ENCODE results near the gene GCHFR.

GCHFR gene

DNA sequence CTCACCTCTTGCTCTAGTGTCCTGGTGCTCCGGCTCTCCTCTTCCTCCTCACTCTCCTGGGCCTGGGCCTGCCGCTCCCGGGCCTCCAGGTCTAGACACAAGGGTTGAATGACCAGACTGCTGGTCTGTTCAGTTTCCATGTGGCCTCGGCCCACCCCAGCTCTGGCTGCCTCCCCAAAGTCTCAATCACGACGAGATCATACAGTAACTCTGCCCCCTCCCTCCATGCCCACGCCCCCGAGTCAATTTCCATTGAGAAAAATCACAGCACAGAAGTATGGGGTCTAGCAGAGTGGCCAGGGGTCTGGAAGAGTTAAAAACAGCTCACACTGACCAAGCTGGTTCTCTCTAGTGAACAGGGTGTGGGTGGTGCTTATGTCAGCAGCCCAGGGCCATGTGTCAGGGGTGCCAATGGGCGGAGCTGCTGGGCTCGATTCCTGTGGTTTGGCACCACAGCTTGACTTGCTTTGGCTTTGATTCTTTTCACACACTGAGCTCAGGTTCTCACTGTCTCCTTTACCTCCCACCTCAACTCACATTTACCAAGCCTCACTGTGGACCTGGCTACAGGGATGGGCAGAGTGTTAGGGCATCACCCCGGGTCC lies 12.8 kb downstream of the GCHFR start:
- DNase-seq, result peak; percentile 47 to 60

DNA sequence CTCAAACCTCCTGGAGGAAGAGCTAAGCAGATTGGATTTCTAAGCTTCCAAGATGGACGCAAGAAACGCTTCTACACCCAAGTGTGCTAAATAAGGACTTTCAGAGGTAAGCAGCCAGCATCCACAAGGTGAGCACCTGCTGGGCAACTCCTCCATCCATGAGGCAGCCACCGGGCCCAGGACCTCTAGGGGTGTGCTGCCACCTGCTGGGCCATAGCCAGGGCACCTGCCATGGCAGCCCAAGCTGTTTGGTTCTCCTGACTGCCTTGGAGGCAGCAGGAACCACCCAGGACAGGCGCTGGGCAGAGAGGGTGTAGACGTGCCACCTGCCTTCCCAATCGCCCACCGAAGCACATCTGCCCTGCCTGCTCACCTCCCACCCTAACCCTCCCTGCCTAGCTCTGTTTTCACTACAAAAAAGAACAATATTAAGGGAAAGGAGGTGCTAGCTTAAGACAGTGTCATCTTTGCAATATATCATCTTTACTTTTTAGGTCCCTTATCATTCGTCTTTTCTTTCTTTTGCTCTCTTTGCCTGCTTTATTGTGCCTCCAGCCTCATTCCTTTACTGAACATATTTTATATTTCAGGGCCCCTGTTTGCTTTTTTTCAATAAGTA lies 18.9 kb downstream of the GCHFR start:
- peak; percentile 47 to 68 for DNase-seq

DNA sequence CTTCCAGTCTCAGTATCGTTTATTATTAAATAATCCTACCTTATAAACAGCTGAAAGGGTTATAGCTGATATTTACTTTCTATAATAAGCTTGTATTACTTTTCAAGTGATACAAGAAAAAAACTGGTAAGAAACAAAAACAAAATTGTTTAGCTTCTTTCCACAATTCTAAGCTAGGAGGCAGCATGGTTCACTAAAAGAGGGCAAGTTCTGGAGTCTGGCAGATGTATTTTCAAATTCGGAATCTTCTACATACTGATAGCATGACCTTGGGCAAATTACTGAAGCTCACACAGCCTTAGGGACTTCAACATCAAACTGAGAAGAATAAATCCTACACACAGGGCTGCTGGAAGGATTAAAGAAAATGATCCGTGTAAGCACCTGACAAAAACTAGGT lies 21.3 kb downstream of the GCHFR start:
- DNase-seq, result no peak

DNA sequence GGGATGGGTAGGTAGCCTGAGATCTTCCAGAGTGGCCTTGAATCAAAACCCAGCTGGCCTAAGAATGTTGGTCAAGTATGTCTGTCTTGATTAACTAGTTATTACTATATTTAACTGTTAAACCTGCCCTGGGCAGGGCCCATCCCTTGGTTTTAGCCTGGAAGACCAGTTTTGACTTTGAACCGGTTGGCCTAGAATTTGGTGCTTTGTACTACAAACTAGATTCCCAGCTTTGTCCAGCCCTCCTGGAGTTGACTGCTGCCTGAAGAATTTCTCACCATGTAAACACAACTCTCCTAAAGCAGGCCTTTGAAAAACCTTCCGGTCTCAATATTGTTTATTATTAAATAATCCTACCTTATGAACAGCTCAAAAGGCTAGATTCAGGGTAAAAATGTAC lies 21.9 kb downstream of the GCHFR start:
- no peak for DNase-seq

DNA sequence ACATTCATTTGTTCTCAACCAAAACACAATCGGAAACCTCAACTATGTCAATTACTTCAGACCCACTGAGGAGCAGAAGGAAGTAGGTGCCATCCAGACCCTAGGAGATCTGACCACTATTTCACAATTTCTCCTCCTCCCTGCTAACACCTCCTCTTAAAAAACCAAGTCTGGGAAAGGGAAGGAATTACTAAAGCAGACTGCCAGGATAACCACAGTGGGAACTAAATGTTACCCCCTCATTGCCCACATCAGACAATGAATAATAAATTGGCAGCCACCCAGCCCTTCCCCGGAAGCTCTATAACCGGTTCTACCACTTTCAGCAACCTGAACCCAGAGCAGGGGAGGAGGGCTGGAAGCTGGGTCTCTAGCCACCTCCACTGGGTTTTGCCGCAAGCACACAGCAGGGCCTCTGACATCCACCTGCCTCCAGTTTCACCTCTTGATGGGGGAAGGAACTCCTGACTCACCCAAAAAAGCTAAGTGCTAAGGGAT lies 23.5 kb downstream of the GCHFR start:
- DNase-seq, result peak in 1 of 2 donors; percentile 24

DNA sequence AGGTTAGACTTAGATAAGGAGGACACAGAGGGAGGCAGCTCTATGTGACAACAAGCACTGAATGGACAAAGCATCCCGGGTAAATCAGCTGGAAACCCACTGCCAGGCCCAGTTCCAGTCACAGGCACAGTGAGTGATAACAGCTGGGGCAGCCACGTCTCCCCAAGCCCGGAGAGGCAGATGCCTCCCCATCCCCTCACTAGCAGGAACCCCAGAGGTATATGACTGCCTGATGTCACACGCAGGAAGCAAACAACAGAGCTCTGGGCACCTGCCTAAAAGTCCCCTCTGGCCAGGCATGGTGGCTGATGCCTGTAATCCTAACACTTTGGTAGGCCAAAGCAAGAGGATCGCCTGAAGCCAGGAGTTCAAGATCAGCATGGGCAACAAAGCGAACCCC lies 24.1 kb downstream of the GCHFR start:
- no peak for DNase-seq

DNA sequence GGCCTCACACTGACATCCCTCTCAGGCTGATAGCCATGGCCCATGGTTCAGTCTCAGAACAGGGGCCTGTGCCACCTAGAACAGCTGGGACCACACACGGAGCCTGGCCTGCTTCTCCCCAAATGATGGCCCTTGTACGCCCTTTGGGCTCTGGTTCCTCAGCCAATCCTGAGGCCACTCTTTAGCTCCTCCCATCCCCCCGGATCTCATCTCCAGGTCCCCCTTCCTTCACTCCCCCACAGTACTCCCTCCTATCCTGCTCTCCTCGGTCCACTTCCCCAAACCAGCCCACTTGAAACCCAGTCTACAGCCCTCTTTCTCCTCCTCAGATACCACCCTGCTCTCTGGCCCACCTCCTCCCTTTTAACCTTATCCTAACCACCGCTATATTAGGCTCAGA lies 25.3 kb downstream of the GCHFR start:
- DNase-seq, result no peak

DNA sequence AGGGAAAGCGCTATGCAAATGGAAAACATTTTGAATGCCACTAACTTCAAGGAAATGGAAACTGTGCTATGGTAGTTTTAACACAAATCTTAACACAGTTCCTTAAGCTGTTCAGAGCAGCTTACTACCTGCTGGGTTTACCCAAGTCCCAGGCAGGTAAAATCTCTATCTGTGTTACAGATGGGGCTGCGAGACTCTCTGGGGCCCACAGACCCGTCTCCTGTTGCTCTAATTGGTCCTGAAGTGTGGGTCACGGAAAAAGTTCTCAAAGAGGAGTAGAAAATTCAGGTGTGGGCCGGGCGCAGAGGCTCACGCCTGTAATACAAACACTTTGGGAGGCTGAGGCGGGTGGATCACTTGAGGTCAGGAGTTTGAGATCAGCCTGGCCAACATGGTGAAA lies 26.1 kb downstream of the GCHFR start:
- no peak for DNase-seq

DNA sequence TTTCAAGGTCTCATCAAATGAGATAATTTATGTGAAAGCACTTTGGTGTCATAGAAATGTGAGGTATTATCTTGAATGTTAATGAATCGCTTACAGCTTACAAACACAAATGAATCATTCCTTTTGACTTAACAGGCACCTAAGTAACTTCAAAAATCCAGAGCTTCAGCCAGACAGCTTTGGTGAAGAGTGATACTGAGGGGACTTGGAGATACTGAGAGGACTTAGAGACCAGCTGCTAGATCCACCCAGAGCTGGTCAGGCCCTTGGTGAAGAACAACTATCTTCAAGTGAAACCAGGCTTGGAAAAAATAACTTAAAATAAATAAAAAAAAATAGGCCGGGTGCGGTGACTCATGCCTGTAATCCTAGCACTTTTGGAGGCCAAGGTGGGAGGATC lies 26.9 kb downstream of the GCHFR start:
- DNase-seq, result no peak

DNA sequence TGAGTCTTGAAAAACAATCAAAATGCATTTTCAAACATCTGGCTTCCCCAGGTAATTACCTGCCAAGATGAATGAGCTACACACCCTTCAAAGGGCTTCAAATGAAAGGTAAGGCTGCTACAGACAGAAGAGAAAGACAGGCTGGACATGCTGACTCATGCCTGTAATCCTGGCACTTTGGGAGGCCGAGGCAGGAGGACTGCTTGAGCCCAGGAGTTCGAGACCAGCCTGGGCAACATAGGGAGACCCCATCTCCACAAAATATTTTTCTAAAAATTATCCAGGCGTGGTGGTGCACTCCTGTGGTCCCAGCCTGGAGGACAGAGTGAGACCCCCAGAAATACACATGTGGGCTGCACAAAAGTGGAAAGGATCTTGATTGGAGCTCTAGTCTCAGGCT lies 28.5 kb downstream of the GCHFR start:
- no peak for DNase-seq

DNA sequence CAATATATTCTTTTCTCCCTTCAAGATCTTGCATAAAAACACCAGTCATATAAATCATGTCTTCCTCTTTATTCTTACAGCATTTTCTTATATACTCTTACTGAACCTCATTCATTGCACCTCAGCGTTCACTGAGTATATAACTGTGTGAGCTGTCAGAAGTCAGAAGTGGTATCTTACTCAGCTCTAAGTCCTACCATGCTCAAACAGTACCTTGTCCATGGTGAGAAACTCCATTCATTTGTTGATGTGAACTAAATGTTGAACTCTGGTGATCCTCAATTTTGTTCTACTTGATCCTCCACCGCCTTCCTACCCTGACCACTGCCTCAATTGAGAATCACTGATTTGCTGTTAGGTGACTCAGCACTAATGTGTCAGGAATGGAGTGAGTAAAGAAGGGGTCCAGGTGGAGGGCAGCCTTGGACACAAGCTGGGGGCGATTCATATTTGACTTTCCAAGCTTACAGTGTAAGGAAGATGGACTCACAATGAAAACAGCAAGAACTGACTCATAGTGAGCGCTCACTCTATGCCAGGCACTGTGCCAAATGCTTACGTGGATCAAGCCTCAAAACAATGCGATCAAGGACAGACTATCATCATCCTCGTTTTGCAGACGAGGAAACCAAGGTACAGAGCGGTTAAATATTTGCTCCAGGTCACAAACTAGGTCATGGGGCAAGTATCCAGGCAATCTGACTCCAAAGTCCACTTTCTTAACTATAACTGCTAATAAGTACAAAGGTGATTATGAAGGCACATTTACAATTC lies 29.5 kb downstream of the GCHFR start:
- DNase-seq, result no peak

DNA sequence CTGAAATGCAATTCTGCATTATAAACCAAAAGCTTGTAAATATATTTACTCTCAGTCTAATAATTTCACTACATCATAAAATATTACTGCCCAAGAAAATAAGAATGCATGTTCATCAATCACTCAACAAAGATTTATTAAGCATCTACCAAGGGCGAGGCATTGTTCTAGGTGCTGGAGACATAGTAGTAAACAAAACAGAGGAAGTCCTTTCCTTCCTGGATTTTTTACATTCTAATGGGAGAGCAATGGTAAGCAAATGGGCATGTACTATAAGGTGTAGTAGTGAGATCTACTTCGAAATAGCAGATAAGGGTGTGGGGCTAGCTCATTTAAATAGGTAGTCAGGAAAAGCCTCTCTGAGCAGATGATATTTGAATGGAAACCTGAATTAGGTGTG lies 32.2 kb downstream of the GCHFR start:
- no peak for DNase-seq

DNA sequence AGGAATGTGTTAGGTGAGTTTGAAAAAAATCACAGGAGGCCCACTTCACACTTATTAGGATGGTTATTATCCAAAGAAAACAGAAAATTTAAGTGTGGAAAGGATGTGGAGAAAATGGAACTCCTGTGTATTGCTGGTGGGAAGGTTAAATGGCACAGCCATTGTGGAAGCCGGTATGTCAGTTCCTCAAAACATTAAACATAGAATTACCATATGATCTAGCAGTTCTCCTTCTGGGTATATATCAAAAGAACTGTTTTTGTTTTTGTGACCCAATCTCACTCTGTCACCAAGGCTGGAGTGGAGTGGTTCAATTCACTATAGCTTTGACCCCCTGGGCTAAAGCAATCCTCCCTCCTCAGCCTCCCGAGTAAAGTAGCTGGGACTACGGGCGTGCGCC lies 32.6 kb downstream of the GCHFR start:
- peak; percentile 35 to 42 for DNase-seq

DNA sequence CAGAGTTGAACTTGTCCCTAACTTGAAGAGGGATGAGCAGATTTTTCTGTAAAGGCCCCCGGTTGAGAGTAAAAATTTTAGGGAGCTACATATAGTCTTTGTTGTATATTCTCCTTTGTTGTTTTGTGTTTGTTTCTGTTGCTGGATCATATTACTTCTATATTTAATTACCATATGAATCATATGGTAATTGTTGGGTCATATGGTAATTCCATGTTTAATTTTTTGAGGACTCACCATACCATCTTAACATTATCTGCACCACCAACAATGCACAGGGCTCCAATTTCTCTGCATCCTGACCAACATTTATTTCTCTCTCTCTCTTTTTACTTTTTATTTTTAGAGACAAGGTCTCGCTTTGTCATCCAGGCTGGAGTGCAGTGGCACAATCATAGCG lies 35.7 kb downstream of the GCHFR start:
- DNase-seq, result no peak

DNA sequence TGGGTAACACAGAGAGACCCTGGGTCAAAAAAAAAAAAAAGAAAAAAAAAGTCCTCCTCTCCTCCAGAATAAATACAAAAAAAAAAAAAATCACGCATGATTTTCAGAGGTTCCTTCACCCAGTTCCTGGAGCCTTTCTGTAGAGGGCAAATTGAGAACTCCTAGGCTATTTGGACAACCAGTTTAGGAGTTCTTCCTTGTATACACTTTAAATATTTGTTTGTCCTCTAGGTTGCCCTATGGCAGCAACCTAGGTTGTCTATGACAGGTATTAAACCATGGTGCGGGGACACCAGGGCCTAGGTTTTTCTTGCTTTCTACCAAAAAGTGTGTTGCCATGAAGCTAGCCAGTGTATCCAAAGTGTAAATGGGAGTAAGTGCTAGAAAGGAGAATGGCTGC lies 39.2 kb downstream of the GCHFR start:
- DNase-seq, result no peak

DNA sequence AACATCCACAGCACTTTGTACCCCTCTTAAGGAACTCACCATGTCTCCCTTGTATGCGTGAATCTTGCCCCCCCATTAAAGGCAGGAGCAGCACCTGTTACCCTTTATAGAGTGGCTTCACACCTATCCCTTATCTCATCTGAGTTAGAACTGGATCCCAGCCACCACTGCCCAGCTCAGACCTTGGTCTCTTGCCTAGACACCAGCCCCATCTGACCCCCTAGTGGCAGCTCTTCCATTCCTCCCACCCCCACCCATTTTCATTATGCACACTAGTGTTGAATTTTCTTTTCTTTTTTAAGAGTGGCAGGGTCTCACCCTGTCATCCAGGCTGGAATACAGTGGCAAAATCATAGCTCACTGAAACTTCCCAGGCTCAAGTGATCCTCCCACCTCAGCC lies 39.8 kb downstream of the GCHFR start:
- DNase-seq, result no peak

DNA sequence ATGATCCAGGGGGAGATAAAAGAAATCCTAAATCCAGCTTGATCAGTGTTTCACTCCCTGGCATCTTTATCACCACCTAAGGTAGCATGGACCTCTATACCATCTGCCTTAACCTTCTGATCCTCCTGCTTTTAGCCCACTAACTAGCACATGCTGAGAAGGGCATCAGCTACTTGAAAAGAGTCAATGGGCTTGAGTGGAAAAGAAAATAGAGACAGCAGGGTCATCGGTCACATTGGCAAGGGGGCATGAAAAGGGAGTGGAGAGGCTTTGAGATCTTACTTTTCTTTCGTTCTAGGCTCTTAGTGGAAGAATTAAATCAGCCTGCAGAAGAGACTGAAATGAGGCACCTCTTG lies 42.8 kb downstream of the GCHFR start:
- DNase-seq, result no peak

DNA sequence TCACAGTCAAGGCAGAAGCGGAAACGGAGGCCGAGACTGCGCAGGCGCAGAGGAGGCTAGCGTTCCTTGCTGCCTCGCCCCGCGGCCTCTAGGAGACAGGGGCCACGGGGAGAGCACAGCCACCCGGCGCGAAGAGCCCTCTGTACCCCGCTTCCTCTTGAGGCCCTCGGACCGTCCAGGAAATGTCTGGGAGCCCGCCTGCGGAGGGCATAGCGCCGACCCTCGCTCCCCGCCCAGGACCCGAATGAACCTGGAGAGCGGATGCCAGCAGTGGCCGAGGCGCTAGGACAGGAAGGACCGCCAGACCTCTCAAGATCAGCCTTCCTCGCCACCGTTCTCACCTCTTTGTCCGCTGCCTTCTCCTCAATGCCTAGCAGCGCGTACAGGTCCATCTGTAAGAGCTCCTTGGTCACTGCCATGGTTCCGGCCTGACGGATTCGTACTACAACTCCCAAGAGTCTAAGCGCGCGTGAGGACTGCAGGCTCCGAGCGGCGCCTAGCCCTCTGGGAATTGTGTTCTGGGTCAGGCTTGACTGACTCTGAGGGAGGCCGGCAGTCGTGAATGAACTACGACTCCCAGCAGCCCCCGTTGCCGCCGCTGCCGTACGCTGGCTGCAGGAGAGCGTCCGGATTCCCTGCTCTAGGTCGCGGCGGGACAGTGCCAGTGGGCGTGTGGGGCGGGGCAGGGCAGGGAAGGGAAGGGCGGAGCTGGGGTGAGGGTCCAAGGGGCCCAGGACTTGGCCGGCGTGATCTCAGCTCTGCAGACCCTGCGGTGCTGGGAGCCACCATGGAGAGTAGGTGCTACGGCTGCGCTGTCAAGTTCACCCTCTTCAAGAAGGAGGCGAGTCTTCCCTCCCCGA lies 43.4 kb downstream of the GCHFR start, which contains the start of the genes DNAJC17 and ZFYVE19:
DNAJC17 (minus strand) TSS at position 446 of the 860 bp plus-strand sequence; CDS start at position 419, 27 bp downstream.
ZFYVE19 (plus strand) TSS at position 62 of the 860 bp plus-strand sequence; CDS start at position 563, 501 bp downstream.
- DNase-seq, result peak; percentile 97

DNA sequence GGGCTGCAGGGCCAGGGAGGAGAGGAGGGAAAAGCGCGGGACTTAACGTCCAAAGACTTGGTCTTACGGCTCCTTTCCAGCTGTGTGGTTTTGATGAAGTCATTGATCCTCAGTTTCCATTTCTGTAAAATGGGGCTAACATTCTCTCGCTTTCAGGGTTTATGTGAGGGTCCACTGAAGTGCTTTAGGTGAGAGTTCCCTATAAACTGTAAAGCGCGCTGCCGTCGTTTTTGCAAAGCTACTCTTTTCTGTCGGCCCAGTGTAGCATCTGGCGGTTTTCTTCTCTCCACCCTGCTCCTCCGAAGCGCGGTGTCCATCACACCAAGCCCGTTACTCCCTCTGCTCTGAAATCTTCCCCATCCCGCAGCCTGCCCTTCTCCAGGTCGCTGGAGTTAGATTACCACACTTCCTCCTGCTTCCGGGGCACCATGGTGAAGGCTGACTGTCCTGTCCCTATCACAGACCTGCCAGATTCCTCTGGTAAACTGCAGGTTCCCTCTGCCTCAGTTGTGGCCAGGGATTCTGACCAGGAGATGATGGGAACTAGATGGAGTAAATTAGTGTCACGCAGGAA lies 44.1 kb downstream of the GCHFR start:
- DNase-seq, result no peak

DNA sequence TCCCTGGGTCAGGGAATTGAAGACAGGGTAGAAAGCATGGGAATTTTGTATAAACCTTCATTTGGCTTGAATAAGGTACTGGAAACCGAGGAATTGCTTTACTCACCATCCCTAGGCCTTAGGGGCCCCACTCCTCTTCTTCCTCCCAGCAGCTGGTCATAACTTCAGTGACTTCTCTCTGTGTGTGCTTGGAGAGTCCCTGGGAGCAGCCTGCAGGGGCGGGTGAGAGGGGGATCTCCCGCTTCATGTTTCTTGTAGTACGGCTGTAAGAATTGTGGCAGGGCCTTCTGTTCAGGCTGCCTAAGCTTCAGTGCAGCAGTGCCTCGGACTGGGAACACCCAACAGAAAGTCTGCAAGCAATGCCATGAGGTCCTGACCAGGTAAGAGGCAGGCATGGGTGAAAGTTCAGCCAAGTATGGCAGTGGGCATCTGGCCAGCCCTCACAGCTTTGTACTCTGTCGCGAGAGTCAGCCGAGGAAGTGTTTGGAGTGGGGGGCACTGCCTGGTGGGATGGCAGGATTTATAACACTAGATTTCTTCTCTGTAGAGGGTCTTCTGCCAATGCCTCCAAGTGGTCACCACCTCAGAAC lies 45.1 kb downstream of the GCHFR start:
- DNase-seq, result peak in 1 of 2 donors; percentile 47

DNA sequence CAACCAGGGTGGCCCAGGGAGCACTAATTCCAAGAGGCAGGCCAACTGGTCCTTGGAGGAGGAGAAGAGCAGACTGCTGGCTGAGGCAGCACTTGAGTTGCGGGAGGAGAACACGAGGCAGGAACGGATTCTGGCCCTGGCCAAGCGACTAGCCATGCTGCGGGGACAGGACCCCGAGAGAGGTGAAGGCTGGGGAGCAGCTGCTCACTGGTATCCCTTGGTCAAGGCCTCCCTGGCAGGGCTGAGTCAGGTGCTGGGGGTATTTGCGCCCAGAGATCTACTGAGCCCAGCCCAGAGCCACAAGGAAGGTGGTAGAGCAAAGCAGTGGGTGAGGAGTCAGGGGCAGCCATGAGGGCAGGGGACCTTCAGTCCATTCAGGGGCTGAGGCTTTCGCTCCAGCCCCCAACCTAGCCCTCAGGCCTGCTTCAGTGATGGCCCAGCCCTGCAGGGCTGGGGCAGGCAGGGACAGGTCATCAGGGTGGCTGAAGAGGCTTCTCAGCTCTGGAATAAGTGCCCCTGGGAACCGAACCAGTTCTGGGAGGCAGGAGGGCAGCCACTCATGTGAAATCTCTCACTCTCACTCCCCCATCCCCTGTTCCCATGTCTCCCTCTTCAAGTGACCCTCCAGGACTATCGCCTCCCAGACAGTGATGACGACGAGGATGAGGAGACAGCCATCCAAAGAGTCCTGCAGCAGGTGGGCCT lies 49.0 kb downstream of the GCHFR start:
- no peak for DNase-seq

Data from inflammatory macrophage treated with lipopolysaccharide for 1 hour (primary cell).